GM10266 (cell line): ENCODE results near the gene CTR9.

Source experiments
- DNase-seq: peaks from one replicate; pipeline ENCODE4 v3.0.0; 2012; ENCODE audit errors: extremely low spot score
- CTCF ChIP-seq: IDR thresholded peaks from 2 replicates; pipeline ENCODE4 v1.5.1; 2012; ENCODE audit warnings: mild to moderate bottlenecking, low read depth; ENCODE audit not compliant: control insufficient read depth, insufficient read depth; ENCODE audit errors: missing control alignments

CTR9 gene

DNA sequence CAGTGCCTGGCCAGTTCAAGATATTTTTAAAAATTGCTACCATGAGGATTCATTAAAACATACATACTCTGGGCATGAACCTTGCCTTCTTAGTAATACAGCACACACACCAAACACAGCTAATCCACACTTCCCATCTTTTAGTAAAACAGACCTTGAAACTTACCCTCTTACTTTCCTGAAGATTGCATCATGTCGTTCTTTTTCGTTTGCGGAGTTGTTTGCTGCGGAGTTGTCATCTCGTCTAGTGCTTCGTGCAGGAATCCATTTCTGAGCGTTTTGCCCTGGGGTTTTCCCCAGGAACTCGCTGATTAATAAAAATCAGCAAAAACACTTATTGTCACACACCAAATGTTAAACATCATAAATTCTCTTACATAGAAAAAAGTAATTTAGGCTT lies 54.7 kb downstream of the CTR9 start:
- DNase-seq = no peak
- no peak for TF ChIP-seq CTCF

DNA sequence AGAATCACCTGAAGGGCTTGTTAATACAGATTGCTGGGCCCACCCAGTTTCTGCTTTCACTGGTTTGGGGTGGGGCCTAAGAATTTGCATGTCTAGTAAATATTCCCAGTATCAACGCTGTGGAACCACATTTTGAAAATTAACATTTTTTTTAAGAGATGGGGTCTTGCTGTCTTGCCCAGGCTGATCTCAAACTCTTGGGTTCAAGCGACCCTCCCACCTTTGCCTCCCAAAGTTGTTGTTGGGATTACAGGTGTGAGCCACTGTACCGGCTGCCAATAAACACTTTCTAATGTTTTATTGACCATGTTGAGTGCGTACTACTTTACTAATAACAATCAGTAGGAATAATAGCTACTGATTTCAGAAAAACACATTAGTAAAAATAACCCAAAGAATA lies 55.2 kb downstream of the CTR9 start:
- no peak for TF ChIP-seq CTCF
- DNase-seq = no peak

DNA sequence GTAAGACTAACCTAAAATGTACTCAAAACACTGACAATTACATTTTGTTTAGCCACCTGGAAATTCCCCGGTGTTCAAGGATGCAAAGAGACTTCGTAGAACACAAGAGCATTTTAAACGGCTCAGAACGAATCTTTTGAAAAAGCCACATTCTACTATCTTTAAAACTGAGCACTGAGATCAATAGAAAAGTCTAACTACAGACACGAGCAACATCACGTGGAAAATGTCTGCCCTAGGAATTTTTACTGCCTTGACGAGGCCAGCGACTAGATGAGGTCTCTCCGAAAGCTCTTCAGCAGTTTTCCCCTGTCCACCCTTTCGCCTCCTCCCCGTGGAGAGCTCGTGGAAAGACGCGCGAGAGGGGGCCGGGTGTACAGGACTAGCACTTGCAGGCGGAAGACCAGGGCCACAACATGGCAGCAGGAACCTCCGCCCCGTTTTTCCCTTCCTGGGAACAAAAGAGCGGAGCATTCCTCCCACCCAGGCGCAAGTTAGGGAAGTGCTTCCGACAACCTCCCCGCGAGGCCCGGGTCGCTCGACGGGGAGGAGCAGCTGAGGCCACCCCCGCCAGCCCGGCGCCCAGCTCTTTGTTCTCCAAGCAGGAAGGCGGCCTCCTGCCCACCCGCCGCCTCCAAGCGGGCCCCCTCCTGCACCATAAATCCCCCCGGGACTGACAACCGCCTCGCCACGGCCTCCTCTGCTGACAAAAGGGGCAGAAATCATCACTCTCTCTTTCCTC lies 56.6 kb downstream of the CTR9 start:
- DNase-seq = peak; percentile 32
- TF ChIP-seq CTCF = no peak

GRCh38 chr11:10808235-10808552 lies 57.1 kb downstream of the CTR9 start:
- no peak for DNase-seq
- no peak for TF ChIP-seq CTCF

DNA sequence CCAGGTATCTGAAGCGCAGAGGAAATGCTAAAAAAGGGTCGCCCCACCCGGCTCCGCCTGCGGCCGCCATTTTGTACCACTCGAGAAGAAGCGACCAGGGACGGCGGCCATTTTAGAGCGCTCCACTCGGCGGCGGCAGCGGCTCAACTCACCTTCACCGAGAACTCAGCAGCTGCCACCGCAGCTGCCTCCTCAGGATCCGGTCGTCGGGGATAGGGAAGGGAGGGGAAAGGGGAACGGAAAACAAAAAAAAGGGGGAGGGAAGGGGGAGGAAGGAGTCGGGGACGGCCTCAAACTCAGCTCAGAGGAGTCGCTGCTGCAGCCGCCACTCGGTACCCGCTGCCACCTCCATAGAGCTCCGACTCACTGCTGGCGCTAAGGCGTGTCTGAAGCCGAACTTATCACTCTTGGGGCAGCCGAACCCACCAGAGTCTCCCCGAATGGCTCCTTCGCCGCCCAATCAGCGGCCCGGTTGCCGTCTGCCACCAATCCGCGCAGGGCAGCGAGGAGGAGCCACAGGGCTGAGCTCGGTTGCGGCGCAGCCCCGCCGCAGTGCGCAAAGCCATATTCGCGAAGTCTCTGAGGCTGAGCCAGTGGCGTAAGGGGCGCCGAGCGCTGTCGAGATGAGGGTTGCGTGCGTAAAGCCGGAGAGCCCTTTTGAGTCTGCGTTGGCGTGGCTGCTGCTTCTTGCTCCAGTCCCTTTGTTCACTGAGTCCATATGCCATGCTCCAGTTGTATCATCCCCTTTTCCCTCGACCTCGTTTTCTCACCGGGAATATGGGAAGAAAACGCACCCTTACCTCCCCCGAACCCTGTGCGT lies 57.7 kb downstream of the CTR9 start, which contains the start of gene EIF4G2:
Gene EIF4G2 (minus strand): TSS at position 374 of the 820 bp plus-strand sequence.
- DNase-seq = peak; percentile 97
- no peak for TF ChIP-seq CTCF

- DNase-seq = peak; percentile 43
- no peak for TF ChIP-seq CTCF
These were observed 58.5 kb downstream of the CTR9 start for GRCh38 chr11:10809373-10810160.

- no peak for TF ChIP-seq CTCF
- no peak for DNase-seq
These were observed 62.9 kb downstream of the CTR9 start for GRCh38 chr11:10813945-10814344.
